ENCODE measurements around the gene KRTAP23-1. TPM values are rescaled to one million over a fixed set of nuclear protein-coding genes. Genes with fewer than 3 reads are reported as not detected.

Gene KRTAP23-1
- total and polyA plus RNA-seq, 2 of the 8 experiments (the other 6 are each of a cell fraction or from before 2014, with no cell fraction given) = not detected

DNA sequence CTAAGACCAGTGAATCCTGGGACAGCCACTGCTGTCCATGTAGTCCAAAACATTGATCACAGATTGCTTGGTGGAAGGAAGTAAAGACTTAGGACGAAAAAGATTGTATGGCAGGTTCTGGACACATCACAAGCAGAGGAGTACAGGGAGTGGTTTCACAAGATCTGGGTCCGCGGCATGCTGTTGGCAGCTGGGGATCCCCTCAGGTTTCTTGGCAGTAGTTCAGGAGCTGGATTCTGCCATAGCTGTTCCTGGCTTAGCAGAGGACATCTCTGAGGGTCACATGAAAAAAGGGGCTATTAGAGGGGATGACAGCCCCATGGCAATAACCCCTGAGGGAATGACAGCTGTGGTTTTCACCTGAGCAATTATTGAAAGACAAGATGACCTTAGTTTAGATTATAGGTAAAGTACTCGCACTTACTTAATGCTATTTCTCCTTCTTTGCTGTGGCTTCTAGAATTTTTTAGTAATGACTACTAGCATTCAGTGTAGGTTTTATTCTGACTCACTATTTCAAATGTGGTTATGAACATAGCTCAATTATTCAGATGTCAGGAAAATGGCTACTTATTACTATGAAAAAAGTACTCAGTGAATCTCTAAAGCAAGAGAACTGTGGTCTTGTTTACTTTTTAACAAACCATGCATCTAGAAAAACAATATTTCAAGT, 19.1 kb downstream of the KRTAP23-1 start (continued):
- no peak for TF ChIP-seq HDAC2 (IDR thresholded peaks at IDR 0.05; ENCODE audit: borderline replicate concordance in 1 of 2, low read depth in 2 of 2, low read length in 2 of 2)
- TF ChIP-seq KDM5A (IDR thresholded peaks at IDR 0.05; ENCODE audit: low read length) = no peak
- no peak for TF ChIP-seq GABPA (IDR thresholded peaks at IDR 0.05; ENCODE audit: borderline replicate concordance, insufficient read depth, low read length)
- no peak for TF ChIP-seq PHF8 (conservative IDR thresholded peaks at IDR 0.05; ENCODE audit: low read depth, low read length)

Measured in H1 (cell line).